Measurements from ENCODE around the gene TMEM140. TPM values are rescaled to one million over a fixed set of nuclear protein-coding genes. Genes with fewer than 3 reads are reported as not detected.
"Not testable (repeated sequence)": the region's sequence is repeated elsewhere in the genome, so short reads cannot be mapped to it uniquely, and the experiment has no call there.

Gene TMEM140
- total and polyA plus RNA-seq, 11 donors = 6.7 to 131 (median 26.5) TPM

- no peaks in the 10 kb centered on the region for H3K27me3 ChIP-seq
- 0 to 1% (median 0%) methylated on average over 19 to 82 of the region's 82 CpGs for WGBS, 4 donors
- intact Hi-C loops (cut with DNase I) = loop anchor here in 2 of 10 donors (1.0 to 5.0 kb wide), 2 partner anchors 40 to 224 kb away; partner anchors contain the start of gene AGBL3 (in 1 of the 2)
- TF ChIP-seq CTCF (IDR thresholded peaks at IDR 0.05) (peak in 2 of 12 donors; percentile 13 to 21), POLR2A (IDR thresholded peaks at IDR 0.05) (peak; percentile 39 to 82)
- no peaks in the 10 kb centered on the region for H3K9me3 ChIP-seq
- peaks cover 0 to 38% (median 8%) of the 10 kb centered on the region in 12 donors for H3K4me1 ChIP-seq
- H3K36me3 ChIP-seq = peaks cover 0 to 21% (median 4%) of the 10 kb centered on the region in 9 donors
- peak; percentile 95 to 99 (median 98) for ATAC-seq
- H3K4me3 ChIP-seq = peak within 1 kb of the TSS; percentile 49 to 99 (median 84)
- DNase-seq = peak; percentile 95 to 98 (median 96)
- peak within 1 kb of the TSS; percentile 70 to 93 (median 84) for H3K27ac ChIP-seq
Measured at GRCh38 chr7:135211179-135211945, 63.5 kb downstream of the TMEM140 start, which contains the start of gene WDR91. Gene WDR91 (minus strand): TSS chr7:135211526. CDS start chr7:135211502, 24 bp downstream.

GRCh38 chr7:135211946-135212685 lies 64.2 kb downstream of the TMEM140 start:
- H3K4me3 ChIP-seq = peak overlapping the region; percentile 49 to 99 (median 84)
- H3K36me3 ChIP-seq = peaks cover 0 to 14% (median 0%) of the 10 kb centered on the region in 9 donors
- 55 to 58% (median 57%) methylated on average over 30 of the region's 30 CpGs for WGBS, 4 donors
- intact Hi-C loops (cut with DNase I) = loop anchor here in 2 of 10 donors (1.0 to 5.0 kb wide), 2 partner anchors 41 to 225 kb away; partner anchors contain the start of gene AGBL3 (in 1 of the 2)
- H3K9me3 ChIP-seq, H3K27me3 ChIP-seq: not testable (repeated sequence)
- peaks cover 0 to 38% (median 8%) of the 10 kb centered on the region in 12 donors for H3K4me1 ChIP-seq
- H3K27ac ChIP-seq = peak overlapping the region; percentile 1 to 93 (median 80)
- DNase-seq (peak in 3 of 5 donors; percentile 40 to 47 (median 45)), ATAC-seq (peak in 3 of 4 donors; percentile 8 to 26 (median 24))

- no peaks in the 10 kb centered on the region for H3K27me3 ChIP-seq
- H3K4me1 ChIP-seq = peaks cover 0 to 24% (median 8%) of the 10 kb centered on the region in 12 donors
- no peak for DNase-seq
- H3K27ac ChIP-seq = no peak overlapping the region
- peaks cover 0 to 4% (median 0%) of the 10 kb centered on the region in 9 donors for H3K36me3 ChIP-seq
- no peaks in the 10 kb centered on the region for H3K9me3 ChIP-seq
- intact Hi-C loops (cut with DNase I) = loop anchor here in 1 of 10 donors (5.0 kb wide), 1 partner anchor 227 kb away; the partner anchor contains the start of gene AGBL3
- ATAC-seq = no peak
- no peak for TF ChIP-seq CTCF (IDR thresholded peaks at IDR 0.05)
- no peak for TF ChIP-seq POLR2A (IDR thresholded peaks at IDR 0.05)
- WGBS, 4 donors = 75 to 84% (median 80%) methylated on average over 2 of the region's 2 CpGs
- H3K4me3 ChIP-seq = no peak overlapping the region
Measured at GRCh38 chr7:135213831-135214230, 66.0 kb downstream of the TMEM140 start.

GRCh38 chr7:135215180-135215579 lies 67.3 kb downstream of the TMEM140 start:
- ATAC-seq (no peak), DNase-seq (no peak)
- Histone ChIP-seq H3K27me3 (peaks cover 0 to 5% (median 0%) of the 10 kb centered on the region in 9 donors), H3K4me1 (peaks cover 0 to 11% (median 6%) of the 10 kb centered on the region in 12 donors), H3K4me3 (no peak overlapping the region), H3K36me3 (no peaks in the 10 kb centered on the region), H3K27ac (no peak overlapping the region), H3K9me3 (no peaks in the 10 kb centered on the region)
- TF ChIP-seq POLR2A (IDR thresholded peaks at IDR 0.05) (no peak), CTCF (IDR thresholded peaks at IDR 0.05) (no peak)
- WGBS, 4 donors = 83 to 94% (median 86%) methylated on average over 4 of the region's 4 CpGs
- intact Hi-C loops (cut with DNase I) = no loop called here
